Stomach (tissue), 9 donors: ENCODE measurements around the gene LRMDA. TPM values are rescaled to one million over a fixed set of nuclear protein-coding genes. Genes with fewer than 3 reads are reported as not detected.
A peak's percentile ranks its signal among the peaks of the same experiment; 100 is the strongest.

ENCODE experiments used
- DNase-seq, 2 donors: peaks; one replicate each; pipeline versions ENCODE4 v3.0.0 to v3.0.0-alpha.2; 2013 to 2019
- H3K27ac ChIP-seq, 5 donors: fragments of 200-600 bp in 4 of 5; sonication (generic) in 4 of 5; one replicate each; pipeline ENCODE4 v1.5.1; 2013 to 2019; ENCODE audit warnings: mild to moderate bottlenecking in 1 of 5, moderate library complexity in 1 of 5
- H3K27me3 ChIP-seq, 3 donors: fragments of 200-600 bp; sonication (generic); one replicate each; pipeline ENCODE4 v1.5.1; 2017 to 2019; ENCODE audit warnings: mixed run types in 1 of 3
- H3K36me3 ChIP-seq, 4 donors: fragments of 200-600 bp; sonication (generic); 1 replicate in 3 of 4; 2 replicates in 1 of 4; pipeline ENCODE4 v1.5.1; 2016 to 2019
- H3K4me1 ChIP-seq, 4 donors: fragments of 200-600 bp; sonication (generic); one replicate each; pipeline ENCODE4 v1.5.1; 2016 to 2019
- H3K4me3 ChIP-seq, 4 donors: fragments of 200-600 bp; sonication (generic) in 3 of 4; one replicate each; pipeline ENCODE4 v1.5.1; 2016 to 2019; ENCODE audit warnings: mild to moderate bottlenecking in 1 of 4
- H3K9me3 ChIP-seq, 4 donors: fragments of 200-600 bp; sonication (generic); one replicate each; pipeline ENCODE4 v1.5.1; 2016 to 2019
- EP300 ChIP-seq: sonication (generic); formaldehyde crosslinking; IDR thresholded peaks from one replicate; pipeline ENCODE4 v1.6.1; 2017; ENCODE audit warnings: antibody characterized with exemption
- POLR2A ChIP-seq, 4 donors: fragments of 450-650 bp; IDR thresholded peaks; one replicate each; pipeline ENCODE4 v1.6.1; 2016; ENCODE audit warnings: antibody characterized with exemption in 4 of 4, control low read depth in 2 of 4, mild to moderate bottlenecking in 1 of 4, moderate library complexity in 1 of 4
- POLR2AphosphoS5 ChIP-seq, 3 donors: sonication (generic); formaldehyde crosslinking; IDR thresholded peaks; one replicate each; pipeline ENCODE4 v1.6.1; 2016; ENCODE audit warnings: antibody characterized with exemption in 3 of 3
- WGBS, 5 donors: extraction: QIAGEN DNeasy Blood & Tissue Kit in 3 of 5; methylation state at CpG; one replicate each; pipeline versions ENCODE4 v1.1.5 to v1.1.7; 2013 to 2018; 5-methylcytosine and 5-hydroxymethylcytosine counted together
- intact Hi-C: fragments of 100-400 bp; cut with DNase I; formaldehyde crosslinking; loops from one replicate; pipeline ENCODE4 v1.15.1; 2023; ENCODE audit warnings: low total_unique reads
- polyA plus RNA-seq, 3 donors: library from polyadenylated mRNA; stranded (reverse); fragments of 200-250 nt; gene quantifications; one replicate each; pipeline ENCODE4 v1.2.3, GENCODE V29; 2013
- total RNA-seq, 5 donors: library from RNA; depleted of rRNA; stranded (reverse); fragments of >200 nt; gene quantifications; one replicate each; pipeline versions ENCODE4 v1.1.0 to v1.2.3, GENCODE V29; 2014 to 2016
- TF ChIP-seq, protein P1 (sequence below), 7 experiments: fragments of 450-650 bp in 4 of 7; fragments of 200-600 bp in 3 of 7; sonication (generic) in 3 of 7; IDR thresholded peaks; one replicate each; pipeline ENCODE4 v1.5.1; 2016 to 2019; ENCODE audit warnings: antibody characterized with exemption in 7 of 7, control low read depth in 2 of 7, mild to moderate bottlenecking in 1 of 7
- donor health status: healthy with polysubstance abuse.
- donor health status: Bipolar disorder and iron deficiency.
- donor health status: healthy.

Gene LRMDA
- total and polyA plus RNA-seq, 8 donors, result 1.3 to 30.2 (median 13.6) TPM; not detected in 1

DNA sequence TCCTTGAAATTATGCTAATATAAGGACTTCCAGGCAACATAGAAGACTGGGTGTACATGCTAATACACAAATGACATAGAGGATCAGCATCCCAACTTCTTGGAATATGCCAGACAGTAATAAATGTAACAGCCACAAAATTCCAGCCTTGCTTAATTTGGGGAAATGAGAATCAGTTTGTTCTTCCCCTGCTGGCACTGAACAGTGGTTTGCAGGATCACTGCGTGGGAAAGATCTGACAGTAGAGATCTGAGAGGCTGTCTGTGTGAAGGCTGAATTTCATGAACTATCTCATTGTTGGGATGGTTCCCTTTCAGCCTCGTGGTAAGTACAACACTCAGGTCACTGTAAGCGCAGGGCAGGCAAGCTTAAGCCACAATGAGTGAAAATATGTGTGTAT, 1078.0 kb downstream of the LRMDA start:
- intact Hi-C loops, result no loop called here
- TF ChIP-seq POLR2AphosphoS5 (IDR thresholded peaks at IDR 0.05) (no peak), POLR2A (IDR thresholded peaks at IDR 0.05) (no peak), EP300 (no peak)
- TF ChIP-seq, protein P1, sequence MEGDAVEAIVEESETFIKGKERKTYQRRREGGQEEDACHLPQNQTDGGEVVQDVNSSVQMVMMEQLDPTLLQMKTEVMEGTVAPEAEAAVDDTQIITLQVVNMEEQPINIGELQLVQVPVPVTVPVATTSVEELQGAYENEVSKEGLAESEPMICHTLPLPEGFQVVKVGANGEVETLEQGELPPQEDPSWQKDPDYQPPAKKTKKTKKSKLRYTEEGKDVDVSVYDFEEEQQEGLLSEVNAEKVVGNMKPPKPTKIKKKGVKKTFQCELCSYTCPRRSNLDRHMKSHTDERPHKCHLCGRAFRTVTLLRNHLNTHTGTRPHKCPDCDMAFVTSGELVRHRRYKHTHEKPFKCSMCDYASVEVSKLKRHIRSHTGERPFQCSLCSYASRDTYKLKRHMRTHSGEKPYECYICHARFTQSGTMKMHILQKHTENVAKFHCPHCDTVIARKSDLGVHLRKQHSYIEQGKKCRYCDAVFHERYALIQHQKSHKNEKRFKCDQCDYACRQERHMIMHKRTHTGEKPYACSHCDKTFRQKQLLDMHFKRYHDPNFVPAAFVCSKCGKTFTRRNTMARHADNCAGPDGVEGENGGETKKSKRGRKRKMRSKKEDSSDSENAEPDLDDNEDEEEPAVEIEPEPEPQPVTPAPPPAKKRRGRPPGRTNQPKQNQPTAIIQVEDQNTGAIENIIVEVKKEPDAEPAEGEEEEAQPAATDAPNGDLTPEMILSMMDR (IDR thresholded peaks at IDR 0.05), result no peak
- peaks cover 0 to 3% (median 0%) of the 10 kb centered on the region in 4 donors for H3K4me1 ChIP-seq
- H3K9me3 ChIP-seq, result peaks cover 0 to 18% (median 12%) of the 10 kb centered on the region in 4 donors
- 54 to 72% (median 68%) methylated on average over 3 of the region's 3 CpGs for WGBS, 5 donors
- H3K4me3 ChIP-seq, result no peak overlapping the region
- H3K27ac ChIP-seq, result no peak overlapping the region
- DNase-seq, result no peak
- H3K27me3 ChIP-seq, result no peaks in the 10 kb centered on the region
- no peaks in the 10 kb centered on the region for H3K36me3 ChIP-seq

DNA sequence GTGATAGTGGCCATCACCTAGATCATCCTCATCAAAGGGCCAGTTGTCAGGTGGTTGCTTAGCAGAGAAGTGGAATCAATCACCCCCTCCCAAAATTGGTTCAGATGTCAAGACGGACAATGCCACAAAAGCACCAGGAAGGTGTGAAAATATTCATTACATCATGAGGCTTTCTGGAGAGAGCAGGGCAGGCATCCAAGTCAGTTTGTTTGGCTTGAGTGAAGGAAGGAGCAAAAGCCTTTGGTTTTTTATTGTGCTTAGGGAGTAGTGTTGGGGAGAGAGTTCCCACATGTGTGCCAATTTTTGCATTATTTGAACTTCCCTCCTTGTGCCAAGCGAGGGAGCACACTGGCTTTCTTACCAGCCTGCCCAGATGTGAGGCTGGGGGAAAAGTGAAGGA, 1082.9 kb downstream of the LRMDA start:
- H3K9me3 ChIP-seq, result no peaks in the 10 kb centered on the region
- H3K4me1 ChIP-seq, result peaks cover 0 to 5% (median 0%) of the 10 kb centered on the region in 4 donors
- H3K36me3 ChIP-seq, result no peaks in the 10 kb centered on the region
- H3K27ac ChIP-seq, result no peak overlapping the region
- H3K4me3 ChIP-seq, result no peak overlapping the region
- 58 to 85% (median 69%) methylated on average over 2 of the region's 2 CpGs for WGBS, 5 donors
- H3K27me3 ChIP-seq, result no peaks in the 10 kb centered on the region
- intact Hi-C loops, result no loop called here
- no peak for DNase-seq
- no peak for TF ChIP-seq EP300
- TF ChIP-seq POLR2A (IDR thresholded peaks at IDR 0.05), result no peak
- TF ChIP-seq, protein P1 (IDR thresholded peaks at IDR 0.05), result no peak
- no peak for TF ChIP-seq POLR2AphosphoS5 (IDR thresholded peaks at IDR 0.05)

DNA sequence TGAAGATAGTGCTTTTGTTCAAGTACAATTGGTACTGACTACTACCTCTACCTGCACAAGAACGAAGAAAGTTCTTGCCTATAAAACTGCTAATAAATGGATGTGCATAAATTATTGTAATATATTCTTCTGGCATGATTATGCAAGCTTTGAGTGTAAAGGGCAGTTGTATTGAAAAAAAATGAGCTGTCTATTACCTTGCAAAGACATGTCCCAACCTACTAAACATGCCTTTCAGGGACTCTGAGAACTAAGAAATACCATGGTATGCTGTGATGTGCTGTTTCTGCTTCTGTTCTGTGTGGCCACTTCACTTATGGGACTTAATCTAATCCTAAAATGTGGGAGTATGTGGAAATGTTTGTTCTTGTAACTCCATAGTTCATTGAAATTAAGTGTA, 1083.4 kb downstream of the LRMDA start:
- DNase-seq, result no peak
- no peak overlapping the region for H3K4me3 ChIP-seq
- H3K4me1 ChIP-seq, result peaks cover 0 to 5% (median 0%) of the 10 kb centered on the region in 4 donors
- H3K36me3 ChIP-seq, result no peaks in the 10 kb centered on the region
- WGBS, 5 donors, result 86 to 100% (median 90%) methylated on average over 1 of the region's 1 CpG
- intact Hi-C loops, result no loop called here
- no peak for TF ChIP-seq POLR2A (IDR thresholded peaks at IDR 0.05)
- TF ChIP-seq, protein P1 (IDR thresholded peaks at IDR 0.05), result no peak
- no peak for TF ChIP-seq EP300
- no peak for TF ChIP-seq POLR2AphosphoS5 (IDR thresholded peaks at IDR 0.05)
- H3K27me3 ChIP-seq, result no peaks in the 10 kb centered on the region
- H3K9me3 ChIP-seq, result no peaks in the 10 kb centered on the region
- no peak overlapping the region for H3K27ac ChIP-seq

DNA sequence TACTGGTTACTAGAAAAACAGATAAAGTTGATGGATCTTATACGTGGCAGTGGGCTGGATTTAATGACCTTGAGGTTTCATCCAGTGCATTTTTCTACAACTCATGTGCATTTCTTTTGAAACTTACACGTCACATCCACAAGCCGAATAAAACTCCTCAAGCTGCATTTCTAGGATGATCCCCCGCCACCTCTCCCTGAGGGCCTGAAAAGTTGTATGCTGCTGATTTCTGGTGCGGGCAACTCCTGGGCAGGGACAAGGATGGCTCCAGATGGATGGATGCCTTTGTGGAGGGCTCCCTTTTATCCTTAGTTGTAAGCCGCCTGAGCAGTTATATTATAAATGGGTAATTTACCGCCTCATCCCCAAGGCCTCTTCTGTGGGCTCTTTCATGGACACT, 1091.1 kb downstream of the LRMDA start:
- intact Hi-C loops, result no loop called here
- H3K27ac ChIP-seq, result peak overlapping the region in 1 of 5 donors; percentile 60

More for the DNA sequence above, 1091.1 kb downstream of the LRMDA start:
- WGBS, 5 donors, result 75 to 93% (median 89%) methylated on average over 7 of the region's 7 CpGs
- no peak for DNase-seq
- H3K9me3 ChIP-seq, result no peaks in the 10 kb centered on the region
- TF ChIP-seq EP300, result no peak
- TF ChIP-seq, protein P1 (IDR thresholded peaks at IDR 0.05), result no peak
- no peak for TF ChIP-seq POLR2AphosphoS5 (IDR thresholded peaks at IDR 0.05)
- no peak for TF ChIP-seq POLR2A (IDR thresholded peaks at IDR 0.05)
- no peak overlapping the region for H3K4me3 ChIP-seq
- H3K4me1 ChIP-seq, result peaks cover 0 to 17% (median 12%) of the 10 kb centered on the region in 4 donors
- no peaks in the 10 kb centered on the region for H3K27me3 ChIP-seq
- no peaks in the 10 kb centered on the region for H3K36me3 ChIP-seq
